Measurements from ENCODE around the gene PLEKHA4.
"Not testable (repeated sequence)": the region's sequence is repeated elsewhere in the genome, so short reads cannot be mapped to it uniquely, and the experiment has no call there.

Gene PLEKHA4

GRCh38 chr19:48887861-48888612, 19.6 kb upstream of the PLEKHA4 start:
- DNase-seq, result no peak

- DNase-seq, result no peak
Measured at GRCh38 chr19:48883726-48884125, 15.3 kb upstream of the PLEKHA4 start.

GRCh38 chr19:48881741-48882657, 13.6 kb upstream of the PLEKHA4 start:
- peak; percentile 75 for DNase-seq

GRCh38 chr19:48879696-48880095, 11.3 kb upstream of the PLEKHA4 start:
- peak; percentile 69 for DNase-seq

- DNase-seq, result no peak
Measured at GRCh38 chr19:48879025-48879637, 10.7 kb upstream of the PLEKHA4 start.

- no peak for DNase-seq
Measured at GRCh38 chr19:48878196-48879024, 10.0 kb upstream of the PLEKHA4 start.

GRCh38 chr19:48877855-48878195, 9.4 kb upstream of the PLEKHA4 start:
- no peak for DNase-seq

- peak; percentile 81 for DNase-seq
Measured at GRCh38 chr19:48876043-48876981, 7.9 kb upstream of the PLEKHA4 start.

GRCh38 chr19:48874303-48875135, 6.1 kb upstream of the PLEKHA4 start:
- DNase-seq, result peak; percentile 60

- DNase-seq, result no peak
Measured at GRCh38 chr19:48873476-48874302, 5.3 kb upstream of the PLEKHA4 start.

- peak; percentile 79 for DNase-seq
Measured at GRCh38 chr19:48872884-48873475, 4.6 kb upstream of the PLEKHA4 start.

GRCh38 chr19:48872182-48872883, 3.9 kb upstream of the PLEKHA4 start, which contains the start of gene PPP1R15A:
PPP1R15A (plus strand) TSS chr19:48872421; CDS start chr19:48873234, 813 bp downstream.
- peak; percentile 98 for DNase-seq

- not testable (repeated sequence) for DNase-seq
Measured at GRCh38 chr19:48871471-48872181, 3.2 kb upstream of the PLEKHA4 start.

GRCh38 chr19:48870048-48870447, 1.6 kb upstream of the PLEKHA4 start:
- no peak for DNase-seq

- DNase-seq, result no peak
Measured at GRCh38 chr19:48867746-48868113, 687 bp downstream of the PLEKHA4 start.

GRCh38 chr19:48867123-48867745, 1.2 kb downstream of the PLEKHA4 start:
- no peak for DNase-seq

GRCh38 chr19:48866692-48867091, 1.7 kb downstream of the PLEKHA4 start:
- DNase-seq, result no peak

All from NCI-H82 (cell line).